Left cardiac atrium (tissue), 4 donors: ENCODE data around the gene SYCP1. TPM values are rescaled to one million over a fixed set of nuclear protein-coding genes. Genes with fewer than 3 reads are reported as not detected.
"Not testable (repeated sequence)": the region's sequence is repeated elsewhere in the genome, so short reads cannot be mapped to it uniquely, and the experiment has no call there.

Source experiments
- ATAC-seq, 2 donors: fragments of 200-7000 bp; cut with Tn5 transposase; one replicate each; pipeline ENCODE4 v1.9.1; 2020; ENCODE audit warnings: mild to moderate bottlenecking in 2 of 2, moderate library complexity in 2 of 2
- DNase-seq: peaks from one replicate; pipeline ENCODE4 v3.0.0-alpha.2; 2020
- intact Hi-C, 2 donors: fragments of 100-400 bp; cut with DNase I; formaldehyde crosslinking; loops; one replicate each; pipeline versions ENCODE4 v1.14.1 to v1.15.1; 2022 to 2023
- total RNA-seq, 2 donors: library from RNA; stranded (reverse); fragmentation: NEBNext Ultra II Directional; extraction: Animal tissue kit (Norgen Biotek cat#: 25700); gene quantifications; one replicate each; pipeline ENCODE4 v1.2.1, GENCODE V29; 2021
- donor health status: DM: no; HTN: yes; CAD: no.
- donor health status: DM: no; HTN: yes; CAD: no; lungs with severe emphysema.
- donor health status: DM: yes; HTN: yes; CAD: no.
- donor health status: Dilated cardiomyopathy.

The SYCP1 gene
- total RNA-seq, 2 donors from 2014 or later, result 0.10 TPM; not detected in 1

DNA sequence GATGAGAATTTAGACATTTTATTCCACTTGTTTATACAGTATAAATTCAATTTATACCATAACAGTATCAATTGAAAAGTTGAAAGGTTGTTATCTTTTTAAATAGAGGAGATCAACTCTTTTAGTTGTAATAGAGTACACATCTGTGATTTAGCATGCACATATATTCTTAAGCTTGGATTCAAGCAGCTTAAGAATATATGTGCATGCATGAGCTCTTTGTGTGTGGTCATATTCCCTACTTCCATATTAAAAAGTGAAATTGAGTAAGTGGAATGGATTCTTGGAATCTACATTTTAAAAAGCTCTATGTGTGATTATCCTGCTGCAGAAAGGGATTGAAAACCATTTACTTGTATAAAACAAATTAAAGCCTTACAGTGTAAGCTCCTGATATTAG, 71.9 kb downstream of the SYCP1 start:
- intact Hi-C loops, result no loop called here
- no peak for DNase-seq
- no peak for ATAC-seq

DNA sequence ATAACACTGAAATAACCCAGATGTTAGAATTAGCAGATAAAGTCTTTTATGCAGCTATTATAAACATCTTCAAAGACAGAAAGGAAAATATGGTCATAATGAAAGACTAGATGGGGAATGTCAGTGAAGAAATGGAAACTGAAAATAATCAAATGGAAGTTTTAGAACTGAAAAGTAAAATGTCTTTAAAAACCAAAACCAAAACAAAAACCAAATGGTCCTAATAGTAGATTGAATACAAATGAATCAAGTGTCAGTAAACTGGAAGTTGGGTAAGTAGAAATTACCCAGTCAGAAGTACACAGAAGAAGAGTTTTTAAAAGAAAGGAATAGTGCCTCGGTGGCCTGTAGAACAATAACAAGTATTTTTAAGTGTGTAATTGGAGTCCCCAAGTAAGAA, 72.7 kb downstream of the SYCP1 start:
- intact Hi-C loops, result no loop called here
- ATAC-seq (no peak), DNase-seq (no peak)

DNA sequence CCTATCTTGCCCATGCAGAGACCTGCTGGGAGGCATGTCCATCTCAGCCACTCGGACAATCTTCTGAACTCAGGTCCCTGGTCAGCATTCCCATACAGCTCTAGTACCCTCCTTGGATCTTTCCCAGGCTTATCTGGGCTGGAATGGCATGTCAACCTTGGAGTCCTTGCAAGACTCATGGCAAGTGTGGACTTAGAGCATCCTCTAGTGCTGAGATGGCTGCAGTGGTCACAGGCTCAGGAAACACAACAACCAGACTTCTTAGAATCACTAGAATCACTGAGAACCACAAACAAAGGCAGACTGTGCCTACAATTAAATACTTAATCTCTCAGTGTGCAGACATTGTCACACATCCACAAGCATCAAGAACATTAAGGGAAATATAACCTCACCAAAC, 101.9 kb downstream of the SYCP1 start:
- intact Hi-C loops, result no loop called here
- ATAC-seq (peak in 1 of 2 donors; percentile 30), DNase-seq (no peak)

DNA sequence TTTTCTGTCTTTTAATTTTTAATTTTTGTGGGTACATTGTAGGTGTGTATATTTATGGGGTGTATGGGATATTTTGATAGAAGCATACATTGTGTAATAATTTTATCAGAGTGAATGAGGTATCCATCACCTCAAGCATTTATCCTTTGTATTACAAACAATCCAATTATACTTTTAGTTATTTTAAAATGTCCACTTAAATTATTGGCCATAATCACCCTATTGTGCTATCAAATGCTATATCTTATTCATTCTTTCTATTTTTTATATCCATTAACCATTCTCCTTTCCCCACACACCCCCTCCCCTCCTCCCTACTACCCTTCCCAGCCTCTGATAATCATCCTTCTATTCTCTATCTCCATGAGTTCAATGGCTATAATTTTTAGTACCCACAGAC, 104.8 kb downstream of the SYCP1 start:
- ATAC-seq (no peak), DNase-seq (no peak)

GRCh38 chr1:114976891-114977290, 122.2 kb downstream of the SYCP1 start:
- no peak for DNase-seq
- intact Hi-C loops, result loop anchor here in 1 of 2 donors (10.0 kb wide), 2 partner anchors 78 to 618 kb away; no protein-coding TSS in a partner anchor
- ATAC-seq, result no peak

More for the DNA sequence above, 104.8 kb downstream of the SYCP1 start:
- intact Hi-C loops, result no loop called here

DNA sequence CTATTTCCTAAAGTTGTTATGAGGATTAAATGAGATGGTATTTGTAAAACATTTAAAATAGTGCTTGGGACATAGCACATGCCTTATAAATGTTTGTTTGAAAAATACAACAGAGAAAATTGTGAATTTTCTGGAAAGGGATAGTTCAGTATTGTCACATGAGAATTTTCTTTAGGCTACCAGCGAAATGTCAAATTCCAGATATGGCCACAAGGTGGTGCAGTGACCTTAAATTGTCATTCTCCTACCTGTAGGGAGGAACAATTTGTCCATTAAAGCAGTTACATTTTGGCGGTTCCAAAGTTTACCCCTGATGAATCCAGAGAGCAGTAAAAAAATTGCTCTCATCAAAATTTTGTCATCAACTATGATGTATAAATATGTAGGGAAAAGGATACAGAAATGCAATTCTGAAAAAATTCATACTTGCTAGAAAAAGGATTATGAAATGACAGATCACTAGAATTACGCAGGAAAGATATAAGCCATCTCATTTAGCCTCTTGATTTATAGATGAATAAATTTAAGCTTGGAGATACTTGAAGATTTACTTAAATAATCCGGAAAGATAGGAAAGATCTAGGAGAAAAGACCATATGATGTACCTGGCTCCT, 124.7 kb downstream of the SYCP1 start:
- no peak for ATAC-seq
- intact Hi-C loops, result loop anchor here in 1 of 2 donors (1.0 to 10.0 kb wide), 3 partner anchors 75 to 615 kb away; no protein-coding TSS in a partner anchor
- peak; percentile 31 for DNase-seq

GRCh38 chr1:114982251-114982650, 127.6 kb downstream of the SYCP1 start:
- intact Hi-C loops, result no loop called here
- ATAC-seq (no peak), DNase-seq (no peak)

GRCh38 chr1:114986286-114986685, 131.6 kb downstream of the SYCP1 start:
- intact Hi-C loops, result no loop called here
- ATAC-seq (no peak), DNase-seq (no peak)

GRCh38 chr1:114988095-114988494, 133.4 kb downstream of the SYCP1 start:
- no peak for ATAC-seq
- intact Hi-C loops, result no loop called here
- no peak for DNase-seq

GRCh38 chr1:114997510-114998289, 143.0 kb downstream of the SYCP1 start:
- DNase-seq, result no peak
- intact Hi-C loops, result no loop called here
- no peak for ATAC-seq

DNA sequence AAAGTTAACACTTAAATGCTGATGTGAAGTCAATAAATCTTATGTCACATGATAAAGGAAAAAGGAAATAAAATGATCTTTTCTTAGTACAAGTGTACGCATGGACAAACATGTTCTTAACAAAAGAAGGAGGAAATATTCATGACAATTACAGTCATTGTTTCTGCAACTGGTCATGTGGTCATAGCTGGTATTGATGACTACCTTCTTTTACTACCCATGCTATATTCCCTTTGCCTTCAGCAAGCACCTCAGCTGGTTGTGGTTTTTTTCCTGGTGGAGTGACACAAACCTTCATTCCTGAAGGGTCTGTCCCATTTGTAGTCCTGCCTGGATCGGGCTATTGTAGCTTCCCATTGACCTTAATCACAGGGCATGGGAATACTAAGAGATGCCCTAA, 151.5 kb downstream of the SYCP1 start:
- DNase-seq (no peak), ATAC-seq (no peak)
- intact Hi-C loops, result no loop called here

DNA sequence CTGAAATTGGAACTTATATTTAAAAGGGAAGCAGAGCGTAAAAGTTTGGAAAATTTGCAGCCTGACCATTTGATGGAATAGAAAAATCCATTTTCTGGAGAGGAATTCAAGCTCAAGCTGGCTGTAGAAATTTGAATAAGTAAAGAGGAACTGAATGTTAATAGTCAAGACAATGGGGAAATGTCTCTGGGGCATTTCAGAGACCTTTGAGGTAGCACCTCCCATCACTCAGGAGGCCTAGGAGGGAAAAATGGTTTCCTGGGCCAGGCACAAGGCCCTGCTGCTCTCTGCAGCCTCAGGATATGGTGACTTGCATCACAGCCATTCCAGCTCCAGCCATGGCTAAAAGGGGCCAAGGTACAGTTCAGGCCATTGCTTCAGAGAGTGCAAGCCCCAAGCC, 157.3 kb downstream of the SYCP1 start:
- intact Hi-C loops, result no loop called here
- ATAC-seq (no peak), DNase-seq (no peak)

DNA sequence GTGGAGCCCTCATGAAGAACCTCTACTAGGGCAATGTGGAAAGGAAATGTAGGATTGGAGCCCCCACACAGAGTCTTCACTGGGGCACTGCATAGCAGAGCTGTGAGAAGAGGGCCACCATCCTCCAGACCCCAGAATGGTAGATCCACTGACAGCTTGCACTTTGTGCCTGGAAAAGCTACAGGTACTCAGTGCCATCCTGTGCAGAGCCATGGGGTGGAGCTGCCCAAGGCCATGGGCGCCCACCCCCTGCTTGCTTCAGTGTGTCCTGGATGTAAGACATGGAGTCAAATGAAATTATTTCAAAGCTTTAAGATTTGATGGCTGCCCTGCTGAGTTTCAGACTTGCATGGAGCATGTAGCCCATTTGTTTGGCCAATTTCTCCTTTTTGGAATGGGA, 157.8 kb downstream of the SYCP1 start:
- intact Hi-C loops, result no loop called here
- DNase-seq (no peak), ATAC-seq (no peak)

- intact Hi-C loops, result no loop called here
- DNase-seq (no peak), ATAC-seq (no peak)
Measured at GRCh38 chr1:115013792-115014191, 159.1 kb downstream of the SYCP1 start.

DNA sequence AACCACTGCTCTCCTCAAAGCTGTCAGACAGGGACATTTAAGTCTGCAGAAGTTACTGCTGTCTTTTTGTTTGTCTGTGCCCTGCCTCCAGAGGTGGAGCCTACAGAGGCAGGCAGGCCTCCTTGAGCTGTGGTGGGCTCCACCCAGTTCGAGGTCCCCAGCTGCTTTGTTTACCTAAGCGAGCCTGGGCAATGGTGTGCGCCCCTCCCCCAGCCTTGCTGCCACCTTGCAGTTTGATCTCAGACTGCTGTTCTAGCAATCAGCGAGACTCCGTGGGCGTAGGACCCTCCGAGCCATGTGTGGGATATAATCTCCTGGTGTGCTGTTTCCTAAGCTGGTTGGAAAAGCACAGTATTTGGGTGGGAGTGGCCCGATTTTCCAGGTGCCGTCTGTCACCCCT, 164.9 kb downstream of the SYCP1 start:
- ATAC-seq, intact Hi-C loops, DNase-seq: not testable (repeated sequence)

GRCh38 chr1:115021145-115021544, 166.5 kb downstream of the SYCP1 start:
- no peak for DNase-seq
- intact Hi-C loops, result no loop called here
- no peak for ATAC-seq

DNA sequence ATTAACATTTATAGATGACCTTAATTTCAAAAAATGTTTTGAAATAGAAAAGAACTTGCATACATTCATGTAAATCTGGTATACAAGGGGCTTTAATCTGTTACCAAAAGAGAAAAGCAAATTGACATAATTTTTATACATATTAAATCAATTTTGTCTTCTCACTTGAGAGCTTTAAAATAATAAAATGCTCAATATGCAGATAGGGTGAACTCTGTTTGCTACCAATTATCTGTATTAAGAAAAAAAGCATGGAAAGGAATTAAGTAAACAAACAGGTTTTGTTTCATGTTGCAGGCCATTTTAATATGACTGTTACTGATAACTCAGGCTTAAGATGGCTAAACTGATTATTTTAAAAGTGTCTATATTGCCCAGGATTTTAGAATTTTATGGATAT, 168.9 kb downstream of the SYCP1 start:
- ATAC-seq, result no peak
- intact Hi-C loops, result no loop called here
- DNase-seq, result no peak

GRCh38 chr1:115029526-115029925, 174.9 kb downstream of the SYCP1 start, which contains the start of gene TSHB:
TSHB (plus strand) TSS chr1:115029826; CDS start chr1:115033363, 3,537 bp downstream.
- intact Hi-C loops, result no loop called here
- ATAC-seq (no peak), DNase-seq (no peak)

GRCh38 chr1:115031595-115031994, 176.9 kb downstream of the SYCP1 start:
- DNase-seq (no peak), ATAC-seq (no peak)
- intact Hi-C loops, result no loop called here

- ATAC-seq (no peak), DNase-seq (no peak)
- intact Hi-C loops, result no loop called here
Measured at GRCh38 chr1:115035652-115036051, 181.0 kb downstream of the SYCP1 start.
